HG02642 (cell line): ENCODE results near the gene DSCAML1.

Experiments used
- ATAC-seq: cut with Tn5 transposase; IDR thresholded peaks from one replicate; pipeline ENCODE4 v1.9.1; 2021; ENCODE audit warnings: mild to moderate bottlenecking; ENCODE audit not compliant: unreplicated experiment, poor library complexity

Gene DSCAML1

GRCh38 chr11:117424781-117425180, 372.2 kb downstream of the DSCAML1 start:
- no peak for ATAC-seq

- no peak for ATAC-seq
Measured at GRCh38 chr11:117423046-117423575, 373.9 kb downstream of the DSCAML1 start.

- ATAC-seq, result no peak
Measured at GRCh38 chr11:117421476-117421875, 375.5 kb downstream of the DSCAML1 start.

GRCh38 chr11:117421041-117421440, 376.0 kb downstream of the DSCAML1 start:
- ATAC-seq, result no peak

- no peak for ATAC-seq
Measured at GRCh38 chr11:117420598-117420997, 376.4 kb downstream of the DSCAML1 start.

GRCh38 chr11:117420143-117420485, 376.9 kb downstream of the DSCAML1 start:
- ATAC-seq, result no peak

GRCh38 chr11:117419482-117420142, 377.4 kb downstream of the DSCAML1 start:
- ATAC-seq, result no peak

- ATAC-seq, result no peak
Measured at GRCh38 chr11:117418737-117419481, 378.1 kb downstream of the DSCAML1 start.

GRCh38 chr11:117417856-117418255, 379.2 kb downstream of the DSCAML1 start:
- no peak for ATAC-seq

- ATAC-seq, result no peak
Measured at GRCh38 chr11:117417342-117417741, 379.7 kb downstream of the DSCAML1 start.

- ATAC-seq, result no peak
Measured at GRCh38 chr11:117415358-117415896, 381.6 kb downstream of the DSCAML1 start.

- no peak for ATAC-seq
Measured at GRCh38 chr11:117414724-117415123, 382.3 kb downstream of the DSCAML1 start.

- ATAC-seq, result no peak
Measured at GRCh38 chr11:117413616-117414015, 383.4 kb downstream of the DSCAML1 start.

- no peak for ATAC-seq
Measured at GRCh38 chr11:117412653-117413275, 384.3 kb downstream of the DSCAML1 start.

GRCh38 chr11:117412176-117412575, 384.8 kb downstream of the DSCAML1 start:
- ATAC-seq, result no peak

- ATAC-seq, result no peak
Measured at GRCh38 chr11:117411736-117412135, 385.3 kb downstream of the DSCAML1 start.

GRCh38 chr11:117410861-117411710, 385.9 kb downstream of the DSCAML1 start:
- no peak for ATAC-seq

GRCh38 chr11:117410238-117410637, 386.8 kb downstream of the DSCAML1 start:
- no peak for ATAC-seq

- ATAC-seq, result no peak
Measured at GRCh38 chr11:117409511-117409910, 387.5 kb downstream of the DSCAML1 start.

- ATAC-seq, result no peak
Measured at GRCh38 chr11:117408356-117408755, 388.7 kb downstream of the DSCAML1 start.
